ENCODE results near the gene PRDM16. TPM values are rescaled to one million over a fixed set of nuclear protein-coding genes. Genes with fewer than 3 reads are reported as not detected.

Gene PRDM16
- total RNA-seq, 1 donor from 2014 or later = 15.9 TPM

GRCh38 chr1:3429320-3429719 lies 360.3 kb downstream of the PRDM16 start:
- no peak for DNase-seq (ENCODE audit: low spot score)

- DNase-seq (ENCODE audit: low spot score) = no peak
Observed at GRCh38 chr1:3429766-3430165, 360.8 kb downstream of the PRDM16 start.

- DNase-seq (ENCODE audit: low spot score) = no peak
Observed at GRCh38 chr1:3430406-3430805, 361.4 kb downstream of the PRDM16 start.

- no peak for DNase-seq (ENCODE audit: low spot score)
Observed at GRCh38 chr1:3430820-3431219, 361.8 kb downstream of the PRDM16 start.

GRCh38 chr1:3431266-3431665 lies 362.3 kb downstream of the PRDM16 start:
- no peak for DNase-seq (ENCODE audit: low spot score)

GRCh38 chr1:3431686-3432085 lies 362.7 kb downstream of the PRDM16 start:
- DNase-seq (ENCODE audit: low spot score) = no peak

GRCh38 chr1:3432306-3432705 lies 363.3 kb downstream of the PRDM16 start:
- DNase-seq (ENCODE audit: low spot score) = no peak

- DNase-seq (ENCODE audit: low spot score) = no peak
Observed at GRCh38 chr1:3433076-3433475, 364.1 kb downstream of the PRDM16 start.

- no peak for DNase-seq (ENCODE audit: low spot score)
Observed at GRCh38 chr1:3433596-3434320, 364.8 kb downstream of the PRDM16 start.

GRCh38 chr1:3434406-3435110 lies 365.6 kb downstream of the PRDM16 start:
- no peak for DNase-seq (ENCODE audit: low spot score)

- DNase-seq (ENCODE audit: low spot score) = no peak
Observed at GRCh38 chr1:3435666-3436065, 366.7 kb downstream of the PRDM16 start.

GRCh38 chr1:3436451-3436850 lies 367.4 kb downstream of the PRDM16 start:
- DNase-seq (ENCODE audit: low spot score) = no peak

- no peak for DNase-seq (ENCODE audit: low spot score)
Observed at GRCh38 chr1:3436901-3437300, 367.9 kb downstream of the PRDM16 start.

- DNase-seq (ENCODE audit: low spot score) = no peak
Observed at GRCh38 chr1:3438661-3439180, 369.7 kb downstream of the PRDM16 start.

GRCh38 chr1:3439346-3440299 lies 370.6 kb downstream of the PRDM16 start:
- DNase-seq (ENCODE audit: low spot score) = no peak

- no peak for DNase-seq (ENCODE audit: low spot score)
Observed at GRCh38 chr1:3440300-3440681, 371.3 kb downstream of the PRDM16 start.

- no peak for DNase-seq (ENCODE audit: low spot score)
Observed at GRCh38 chr1:3440711-3441409, 371.9 kb downstream of the PRDM16 start.

GRCh38 chr1:3441410-3441847 lies 372.4 kb downstream of the PRDM16 start:
- no peak for DNase-seq (ENCODE audit: low spot score)

- DNase-seq (ENCODE audit: low spot score) = no peak
Observed at GRCh38 chr1:3441880-3442279, 372.9 kb downstream of the PRDM16 start.

GRCh38 chr1:3442331-3442730 lies 373.3 kb downstream of the PRDM16 start:
- DNase-seq (ENCODE audit: low spot score) = no peak

- no peak for DNase-seq (ENCODE audit: low spot score)
Observed at GRCh38 chr1:3442901-3443300, 373.9 kb downstream of the PRDM16 start.
